Ectodermal cell (in vitro differentiated cells): Measurements from ENCODE around the gene MRPL23.

Experiments
- H3K27ac ChIP-seq: 2 replicates; pipeline ENCODE4 v1.7.0; 2013; ENCODE audit warnings: mild to moderate bottlenecking, low read depth, low read length; ENCODE audit not compliant: insufficient read depth, poor library complexity, severe bottlenecking
- H3K27me3 ChIP-seq: 2 replicates; pipeline ENCODE4 v1.7.0; 2013; ENCODE audit warnings: mild to moderate bottlenecking, low read length; ENCODE audit not compliant: insufficient read depth, control insufficient read depth, poor library complexity, severe bottlenecking
- H3K36me3 ChIP-seq: one replicate; pipeline ENCODE4 v1.7.0; 2013; ENCODE audit warnings: low read length; ENCODE audit not compliant: control insufficient read depth, insufficient read depth
- H3K4me1 ChIP-seq: one replicate; pipeline ENCODE4 v1.7.0; 2013; ENCODE audit warnings: low read length; ENCODE audit not compliant: control insufficient read depth, insufficient read depth
- H3K4me3 ChIP-seq: 2 replicates; pipeline ENCODE4 v1.7.0; 2013; ENCODE audit warnings: low read depth, low read length, control low read depth; ENCODE audit not compliant: insufficient read depth
- H3K9me3 ChIP-seq: 2 replicates; pipeline ENCODE4 v1.7.0; 2013; ENCODE audit warnings: mild to moderate bottlenecking, low read length, moderate library complexity; ENCODE audit not compliant: control insufficient read depth
- WGBS, 2 experiments: methylation state at CpG; one replicate each; pipeline ENCODE4 v1.1.7; 2013; ENCODE audit warnings: missing lambda C conversion rate in 2 of 2; 5-methylcytosine and 5-hydroxymethylcytosine counted together

Gene MRPL23

GRCh38 chr11:1927848-1928469 lies 19.2 kb upstream of the MRPL23 start:
- peaks cover 11% of the 10 kb centered on the region for H3K4me1 ChIP-seq
- no peaks in the 10 kb centered on the region for H3K27me3 ChIP-seq
- H3K4me3 ChIP-seq = no peak overlapping the region
- no peaks in the 10 kb centered on the region for H3K36me3 ChIP-seq
- 92% methylated on average over 20 of the region's 20 CpGs for WGBS, 2 experiments
- no peaks in the 10 kb centered on the region for H3K9me3 ChIP-seq
- H3K27ac ChIP-seq = no peak overlapping the region

- H3K9me3 ChIP-seq = no peaks in the 10 kb centered on the region
- 92 to 93% methylated on average over 13 of the region's 13 CpGs for WGBS, 2 experiments
- H3K4me3 ChIP-seq = no peak overlapping the region
- no peaks in the 10 kb centered on the region for H3K36me3 ChIP-seq
- no peaks in the 10 kb centered on the region for H3K27me3 ChIP-seq
- no peak overlapping the region for H3K27ac ChIP-seq
- peaks cover 11% of the 10 kb centered on the region for H3K4me1 ChIP-seq
Measured at GRCh38 chr11:1928470-1928890, 18.7 kb upstream of the MRPL23 start.

GRCh38 chr11:1928891-1929541 lies 18.1 kb upstream of the MRPL23 start:
- H3K36me3 ChIP-seq = no peaks in the 10 kb centered on the region
- no peak overlapping the region for H3K4me3 ChIP-seq
- no peaks in the 10 kb centered on the region for H3K9me3 ChIP-seq
- H3K27me3 ChIP-seq = no peaks in the 10 kb centered on the region
- no peak overlapping the region for H3K27ac ChIP-seq
- H3K4me1 ChIP-seq = peaks cover 11% of the 10 kb centered on the region
- 90 to 92% methylated on average over 35 of the region's 35 CpGs for WGBS, 2 experiments

- H3K4me1 ChIP-seq = peaks cover 11% of the 10 kb centered on the region
Measured at GRCh38 chr11:1929621-1930461, 17.3 kb upstream of the MRPL23 start.

GRCh38 chr11:1930462-1930830 lies 16.7 kb upstream of the MRPL23 start:
- Histone ChIP-seq H3K4me3 (no peak overlapping the region), H3K27me3 (no peaks in the 10 kb centered on the region), H3K9me3 (no peaks in the 10 kb centered on the region), H3K4me1 (peaks cover 11% of the 10 kb centered on the region), H3K27ac (no peak overlapping the region), H3K36me3 (no peaks in the 10 kb centered on the region)
- WGBS, 2 experiments = 90 to 95% methylated on average over 9 of the region's 9 CpGs

More at GRCh38 chr11:1929621-1930461, 17.3 kb upstream of the MRPL23 start:
- H3K4me3 ChIP-seq = no peak overlapping the region
- no peaks in the 10 kb centered on the region for H3K36me3 ChIP-seq
- no peaks in the 10 kb centered on the region for H3K27me3 ChIP-seq
- 91% methylated on average over 25 of the region's 25 CpGs for WGBS, 2 experiments
- no peaks in the 10 kb centered on the region for H3K9me3 ChIP-seq
- no peak overlapping the region for H3K27ac ChIP-seq

GRCh38 chr11:1931341-1932104 lies 15.6 kb upstream of the MRPL23 start:
- 92% methylated on average over 18 of the region's 18 CpGs for WGBS, 2 experiments
- H3K27ac ChIP-seq = no peak overlapping the region

GRCh38 chr11:1932105-1932480 lies 15.0 kb upstream of the MRPL23 start:
- no peak overlapping the region for H3K27ac ChIP-seq
- H3K36me3 ChIP-seq = no peaks in the 10 kb centered on the region
- H3K9me3 ChIP-seq = no peaks in the 10 kb centered on the region
- 93 to 94% methylated on average over 11 of the region's 11 CpGs for WGBS, 2 experiments
- H3K27me3 ChIP-seq = no peaks in the 10 kb centered on the region
- H3K4me3 ChIP-seq = no peak overlapping the region
- peaks cover 9% of the 10 kb centered on the region for H3K4me1 ChIP-seq

More at GRCh38 chr11:1931341-1932104, 15.6 kb upstream of the MRPL23 start:
- Histone ChIP-seq H3K36me3 (no peaks in the 10 kb centered on the region), H3K4me3 (no peak overlapping the region), H3K27me3 (no peaks in the 10 kb centered on the region), H3K9me3 (no peaks in the 10 kb centered on the region), H3K4me1 (peaks cover 11% of the 10 kb centered on the region)

- no peak overlapping the region for H3K4me3 ChIP-seq
- H3K9me3 ChIP-seq = no peaks in the 10 kb centered on the region
- no peak overlapping the region for H3K27ac ChIP-seq
- H3K36me3 ChIP-seq = no peaks in the 10 kb centered on the region
- WGBS, 2 experiments = 93% methylated on average over 4 of the region's 4 CpGs
- H3K4me1 ChIP-seq = peaks cover 3% of the 10 kb centered on the region
- no peaks in the 10 kb centered on the region for H3K27me3 ChIP-seq
Measured at GRCh38 chr11:1932681-1933080, 14.5 kb upstream of the MRPL23 start.

GRCh38 chr11:1933416-1934334 lies 13.5 kb upstream of the MRPL23 start:
- Histone ChIP-seq H3K4me3 (no peak overlapping the region), H3K27ac (no peak overlapping the region)
- WGBS, 2 experiments = 89 to 90% methylated on average over 18 of the region's 18 CpGs

More at GRCh38 chr11:1933416-1934334, 13.5 kb upstream of the MRPL23 start:
- Histone ChIP-seq H3K27me3 (no peaks in the 10 kb centered on the region), H3K4me1 (no peaks in the 10 kb centered on the region), H3K36me3 (no peaks in the 10 kb centered on the region), H3K9me3 (no peaks in the 10 kb centered on the region)
